GM06990 (cell line): ENCODE results near the gene PAMR1.

ENCODE experiments used
- DNase-seq: peaks from one replicate; pipeline ENCODE4 v3.0.0-alpha.2; 2011; ENCODE audit not compliant: insufficient read length; ENCODE audit errors: extremely low read depth
- H3K27me3 ChIP-seq: replicated peaks from 2 replicates; pipeline ENCODE4 v1.6.0; 2011; ENCODE audit warnings: low read length; ENCODE audit not compliant: control insufficient read depth, insufficient read depth
- H3K36me3 ChIP-seq: 2 replicates; pipeline ENCODE4 v1.5.1; 2011; ENCODE audit warnings: low read length; ENCODE audit not compliant: control insufficient read depth, insufficient read depth
- H3K4me3 ChIP-seq: replicated peaks from 2 replicates; pipeline ENCODE4 v1.5.1; 2011; ENCODE audit warnings: low read depth, mild to moderate bottlenecking, control low read depth, low read length
- CTCF ChIP-seq: IDR thresholded peaks from 2 replicates; pipeline ENCODE4 v1.5.1; 2011; ENCODE audit warnings: low read length, control low read depth, mild to moderate bottlenecking, inconsistent platforms; ENCODE audit not compliant: insufficient read depth, poor library complexity, severe bottlenecking

PAMR1 gene

DNA sequence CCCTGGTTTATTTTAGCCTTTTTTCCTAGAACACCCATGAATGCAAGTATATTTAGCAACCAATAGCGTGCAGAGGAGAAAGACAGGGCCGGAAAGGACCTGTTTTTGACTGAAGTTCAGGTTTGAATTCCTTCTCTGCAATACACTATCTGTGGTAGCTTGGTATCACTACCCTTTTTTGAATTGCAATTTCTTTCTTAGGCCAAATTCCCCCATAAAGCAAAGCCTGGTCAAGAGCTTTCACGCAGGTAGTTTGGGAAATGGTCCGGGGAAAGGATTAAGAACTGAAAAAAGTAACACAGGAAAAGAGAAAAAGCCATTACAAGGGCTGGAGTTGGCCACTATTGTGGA is 38.8 kb upstream of the PAMR1 start:
- no peak for TF ChIP-seq CTCF
- Histone ChIP-seq H3K36me3 (no peaks in the 10 kb centered on the region), H3K27me3 (0 out of 2 replicates have a peak, but pooled peaks cover 1% of the 10 kb centered on the region), H3K4me3 (no peak overlapping the region)
- DNase-seq: no peak

DNA sequence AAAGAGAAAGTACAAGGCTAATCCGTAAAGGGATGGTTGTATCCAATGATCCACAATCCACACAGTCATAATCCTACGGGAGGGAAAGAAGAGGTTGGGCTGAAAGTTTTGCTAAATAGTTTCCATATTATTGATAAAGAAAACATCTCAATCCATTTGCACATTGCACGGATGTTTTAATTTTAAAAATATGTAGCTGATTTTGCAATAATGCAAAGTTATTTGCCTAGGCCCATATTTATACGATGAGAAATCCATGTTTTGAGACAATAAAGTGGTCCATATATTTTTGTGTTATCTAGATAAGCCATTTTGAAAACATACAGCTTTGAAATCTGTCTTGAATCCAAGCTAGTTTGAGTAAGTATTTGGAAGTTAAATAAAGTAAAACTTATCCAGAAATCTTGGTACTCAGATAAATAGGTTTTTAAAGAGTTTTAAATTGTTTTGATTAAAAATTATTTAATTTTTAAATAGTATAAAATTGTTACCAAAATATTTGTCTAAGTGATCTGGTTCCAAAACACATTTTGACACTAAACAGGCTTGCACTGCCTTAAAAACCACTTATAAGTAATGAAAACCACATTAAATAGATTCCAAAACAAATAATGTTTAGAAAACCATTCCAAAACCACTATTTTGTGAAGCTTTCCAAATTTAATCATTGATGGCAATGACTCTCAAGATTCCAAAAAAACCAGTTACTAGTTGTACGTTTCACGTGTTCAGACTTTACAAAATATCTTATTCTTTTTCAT is 38.2 kb upstream of the PAMR1 start:
- Histone ChIP-seq H3K27me3 (0 out of 2 replicates have a peak, but pooled peaks cover 1% of the 10 kb centered on the region), H3K36me3 (no peaks in the 10 kb centered on the region), H3K4me3 (no peak overlapping the region)
- DNase-seq: no peak
- no peak for TF ChIP-seq CTCF

DNA sequence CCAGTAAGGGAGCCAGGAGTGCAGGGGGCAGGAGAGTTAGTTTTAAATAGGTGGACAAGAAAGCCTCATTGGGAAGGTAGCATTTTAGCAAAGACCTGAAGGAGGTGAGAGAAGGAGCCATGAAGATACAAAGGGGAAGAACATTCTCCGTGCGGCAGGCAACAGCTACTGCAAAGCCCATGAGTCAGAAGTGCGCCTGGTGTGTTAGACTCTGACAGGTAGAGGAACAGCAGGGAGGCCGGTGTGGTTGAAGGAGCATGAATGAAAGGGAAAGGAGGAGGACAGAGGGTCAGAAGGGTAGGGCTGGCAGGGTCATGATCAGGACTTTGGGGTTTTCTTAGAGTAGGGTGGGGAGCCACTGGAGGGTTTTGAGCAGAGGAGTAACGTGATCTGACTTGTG is 34.5 kb upstream of the PAMR1 start:
- no peak for TF ChIP-seq CTCF
- no peak for DNase-seq
- no peak overlapping the region for H3K4me3 ChIP-seq
- H3K27me3 ChIP-seq: 0 out of 2 replicates have a peak, but pooled peaks cover 1% of the 10 kb centered on the region
- no peaks in the 10 kb centered on the region for H3K36me3 ChIP-seq

GRCh38 chr11:35558513-35558912 is 33.1 kb upstream of the PAMR1 start:
- H3K4me3 ChIP-seq: no peak overlapping the region
- DNase-seq: no peak
- TF ChIP-seq CTCF: no peak
- no peaks in the 10 kb centered on the region for H3K36me3 ChIP-seq
- H3K27me3 ChIP-seq: 0 out of 2 replicates have a peak, but pooled peaks cover 1% of the 10 kb centered on the region

DNA sequence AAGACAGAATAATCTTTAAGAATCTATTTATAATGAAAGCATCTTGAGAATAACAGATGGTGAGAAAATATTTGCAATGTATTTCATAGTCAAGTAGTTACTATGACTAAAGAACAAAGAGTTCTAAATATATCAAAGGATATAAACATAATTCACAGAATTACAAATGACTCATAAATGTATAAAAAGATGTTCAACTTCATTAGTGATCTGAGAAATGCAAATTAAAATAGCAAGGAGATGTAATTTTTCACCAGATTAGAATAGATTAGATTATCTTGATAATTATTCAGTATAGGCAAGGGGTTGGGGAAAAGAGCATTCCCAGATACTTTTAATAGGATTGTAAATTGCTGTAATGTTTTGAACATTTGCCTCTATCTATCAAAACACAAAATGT is 30.1 kb upstream of the PAMR1 start:
- no peak for DNase-seq
- no peak for TF ChIP-seq CTCF
- Histone ChIP-seq H3K27me3 (peaks cover 1% of the 10 kb centered on the region; the same call in 1 of the 2 replicates), H3K36me3 (no peaks in the 10 kb centered on the region), H3K4me3 (no peak overlapping the region)
